Measurements from ENCODE around the gene TCAP. TPM values are rescaled to one million over a fixed set of nuclear protein-coding genes. Genes with fewer than 3 reads are reported as not detected.

Gene TCAP
- total and polyA plus RNA-seq, 9 donors: 0.24 to 1.9 (median 1.3) TPM

- Histone ChIP-seq H3K27ac (no peak overlapping the region), H3K27me3 (no peaks in the 10 kb centered on the region), H3K4me3 (peak overlapping the region; percentile 34), H3K36me3 (no peaks in the 10 kb centered on the region), H3K9me3 (no peaks in the 10 kb centered on the region), H3K4me1 (ENCODE audit: insufficient read depth) (peaks cover 3% of the 10 kb centered on the region)
- 2 to 3% (median 2%) methylated on average over 33 of the region's 33 CpGs for WGBS, 3 donors
- no peak for TF ChIP-seq EP300 (IDR thresholded peaks at IDR 0.05)
- TF ChIP-seq POLR2A (IDR thresholded peaks at IDR 0.05): no peak
- no peak for TF ChIP-seq CTCF (IDR thresholded peaks at IDR 0.05)
- DNase-seq: no peak
- intact Hi-C loops (cut with DNase I): no loop called here
Observed at GRCh38 chr17:39618246-39618913, 46.8 kb upstream of the TCAP start.

GRCh38 chr17:39618956-39619785, 46.0 kb upstream of the TCAP start:
- WGBS, 3 donors: 32 to 38% (median 36%) methylated on average over 13 of the region's 13 CpGs
- H3K9me3 ChIP-seq: no peaks in the 10 kb centered on the region
- H3K36me3 ChIP-seq: no peaks in the 10 kb centered on the region
- no peak overlapping the region for H3K4me3 ChIP-seq
- no peak for DNase-seq
- no peak overlapping the region for H3K27ac ChIP-seq
- peaks cover 4% of the 10 kb centered on the region for H3K4me1 ChIP-seq (ENCODE audit: insufficient read depth)
- intact Hi-C loops (cut with DNase I): no loop called here
- TF ChIP-seq EP300 (IDR thresholded peaks at IDR 0.05): no peak
- no peak for TF ChIP-seq CTCF (IDR thresholded peaks at IDR 0.05)
- TF ChIP-seq POLR2A (IDR thresholded peaks at IDR 0.05): no peak
- H3K27me3 ChIP-seq: no peaks in the 10 kb centered on the region

GRCh38 chr17:39619786-39620101, 45.4 kb upstream of the TCAP start:
- WGBS, 3 donors: 50 to 68% (median 53%) methylated on average over 1 of the region's 1 CpG
- no peak for DNase-seq
- Histone ChIP-seq H3K36me3 (no peaks in the 10 kb centered on the region), H3K27me3 (no peaks in the 10 kb centered on the region), H3K27ac (no peak overlapping the region), H3K9me3 (no peaks in the 10 kb centered on the region), H3K4me3 (no peak overlapping the region), H3K4me1 (ENCODE audit: insufficient read depth) (peaks cover 4% of the 10 kb centered on the region)
- intact Hi-C loops (cut with DNase I): loop anchor here (5.0 to 10.0 kb wide), 4 partner anchors 48 to 133 kb away; partner anchors contain the start of genes PNMT (in 1 of the 4) and TCAP (in 1 of the 4)
- TF ChIP-seq CTCF (IDR thresholded peaks at IDR 0.05) (no peak), EP300 (IDR thresholded peaks at IDR 0.05) (no peak), POLR2A (IDR thresholded peaks at IDR 0.05) (no peak)

GRCh38 chr17:39621523-39622379, 43.4 kb upstream of the TCAP start:
- Histone ChIP-seq H3K27ac (no peak overlapping the region), H3K9me3 (no peaks in the 10 kb centered on the region), H3K4me3 (no peak overlapping the region), H3K36me3 (no peaks in the 10 kb centered on the region), H3K4me1 (ENCODE audit: insufficient read depth) (peaks cover 4% of the 10 kb centered on the region), H3K27me3 (no peaks in the 10 kb centered on the region)
- TF ChIP-seq POLR2A (IDR thresholded peaks at IDR 0.05): no peak
- TF ChIP-seq EP300 (IDR thresholded peaks at IDR 0.05): no peak
- peak; percentile 87 to 99 (median 98) for TF ChIP-seq CTCF (IDR thresholded peaks at IDR 0.05)
- intact Hi-C loops (cut with DNase I): loop anchor here (5.0 to 10.0 kb wide), 4 partner anchors 46 to 131 kb away; partner anchors contain the start of genes PNMT (in 1 of the 4) and TCAP (in 1 of the 4)
- DNase-seq: peak; percentile 74 to 94 (median 88)
- 5 to 10% (median 7%) methylated on average over 26 of the region's 26 CpGs for WGBS, 3 donors
